ENCODE data around the gene SLC24A1. TPM values are rescaled to one million over a fixed set of nuclear protein-coding genes. Genes with fewer than 3 reads are reported as not detected.

SLC24A1 gene
- total RNA-seq, 4 donors from 2014 or later, result 5.8 to 11.5 (median 7.6) TPM

DNA sequence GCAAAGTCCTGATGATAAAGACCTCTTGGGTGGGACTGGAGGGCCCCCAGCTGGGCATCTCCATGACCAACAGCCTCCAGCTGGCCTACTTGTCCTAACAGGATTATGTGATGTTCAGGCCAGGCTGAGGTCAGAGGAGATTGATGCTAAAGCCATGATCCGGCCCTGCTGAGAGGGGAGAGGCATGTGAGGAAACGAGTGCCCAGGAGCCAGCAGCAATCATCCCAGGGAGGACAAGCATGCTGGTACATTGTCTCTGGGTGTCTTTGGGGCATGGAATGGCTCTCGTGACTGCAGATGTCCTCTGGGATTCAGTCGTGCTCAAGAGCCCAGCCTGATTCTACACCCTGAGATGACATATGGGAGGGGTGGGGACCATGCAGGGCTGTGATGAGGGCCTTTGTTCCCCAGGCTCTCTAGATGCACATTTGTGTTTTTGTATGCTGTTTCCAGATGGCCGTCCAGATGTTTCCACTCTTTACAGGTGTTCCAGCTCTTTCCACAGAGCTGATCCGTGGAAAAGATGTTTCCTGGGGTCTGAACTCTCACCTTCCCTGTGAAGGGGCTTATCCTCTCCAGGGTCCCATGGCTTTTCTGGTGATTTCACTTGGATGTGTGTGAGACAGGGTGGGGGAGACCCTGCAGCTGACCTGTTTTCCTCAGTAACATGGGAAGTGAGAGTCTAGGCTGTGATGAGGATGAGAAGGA, 20.2 kb downstream of the SLC24A1 start:
- no peak for ATAC-seq (ENCODE audit: low FRiP score)
- TF ChIP-seq CTCF (IDR thresholded peaks at IDR 0.05), result no peak
- no peak for DNase-seq (ENCODE audit: low spot score)

DNA sequence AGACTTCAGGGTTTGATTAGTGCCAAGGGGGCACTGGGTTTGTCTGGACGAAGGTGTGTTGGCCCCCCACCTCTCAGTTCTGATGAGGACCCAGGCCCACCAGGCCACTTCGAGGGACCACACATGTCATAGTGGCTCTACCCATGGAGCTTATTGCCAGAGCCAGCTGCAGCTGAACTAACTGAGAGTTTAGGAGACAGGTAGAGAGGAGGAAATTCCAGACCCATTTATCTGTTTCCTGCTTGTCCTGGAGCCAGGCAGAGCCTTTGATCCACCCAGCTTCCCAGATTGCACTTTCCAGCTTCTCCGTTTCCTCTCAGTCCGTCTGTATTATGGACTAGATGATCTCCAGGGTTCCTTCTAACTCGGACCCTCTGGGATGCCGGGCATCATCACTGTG, 20.9 kb downstream of the SLC24A1 start:
- DNase-seq (ENCODE audit: low spot score), result no peak
- no peak for TF ChIP-seq CTCF (IDR thresholded peaks at IDR 0.05)
- no peak for ATAC-seq (ENCODE audit: low FRiP score)

DNA sequence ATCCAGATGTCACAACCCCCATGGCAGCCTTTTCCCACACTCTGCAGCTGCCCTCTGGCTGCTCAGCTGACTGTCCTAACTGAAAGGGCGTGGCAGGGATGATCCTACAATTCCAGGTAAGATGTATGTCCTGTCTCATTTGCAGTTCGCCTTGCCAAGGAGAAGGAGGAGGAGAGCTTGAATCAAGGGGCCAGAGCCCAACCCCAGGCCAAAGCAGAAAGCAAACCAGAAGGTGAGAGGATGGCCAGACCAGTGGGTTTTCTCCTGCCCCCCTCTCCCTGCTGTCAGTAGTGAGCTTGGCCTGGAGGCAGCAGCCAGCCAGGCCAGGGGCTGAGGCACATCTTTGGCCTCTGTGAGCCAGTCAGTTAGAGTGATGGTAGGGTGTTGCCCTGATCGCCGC, 22.5 kb downstream of the SLC24A1 start:
- TF ChIP-seq CTCF (IDR thresholded peaks at IDR 0.05), result no peak

GRCh38 chr15:65645392-65645791, 23.7 kb downstream of the SLC24A1 start:
- DNase-seq (ENCODE audit: low spot score) (no peak), ATAC-seq (ENCODE audit: low FRiP score) (no peak)
- TF ChIP-seq CTCF (IDR thresholded peaks at IDR 0.05), result no peak

More for the DNA sequence above, 22.5 kb downstream of the SLC24A1 start:
- ATAC-seq (ENCODE audit: low FRiP score), result no peak
- DNase-seq (ENCODE audit: low spot score), result no peak

GRCh38 chr15:65646486-65646885, 24.7 kb downstream of the SLC24A1 start:
- DNase-seq (ENCODE audit: low spot score) (no peak), ATAC-seq (ENCODE audit: low FRiP score) (no peak)
- no peak for TF ChIP-seq CTCF (IDR thresholded peaks at IDR 0.05)

DNA sequence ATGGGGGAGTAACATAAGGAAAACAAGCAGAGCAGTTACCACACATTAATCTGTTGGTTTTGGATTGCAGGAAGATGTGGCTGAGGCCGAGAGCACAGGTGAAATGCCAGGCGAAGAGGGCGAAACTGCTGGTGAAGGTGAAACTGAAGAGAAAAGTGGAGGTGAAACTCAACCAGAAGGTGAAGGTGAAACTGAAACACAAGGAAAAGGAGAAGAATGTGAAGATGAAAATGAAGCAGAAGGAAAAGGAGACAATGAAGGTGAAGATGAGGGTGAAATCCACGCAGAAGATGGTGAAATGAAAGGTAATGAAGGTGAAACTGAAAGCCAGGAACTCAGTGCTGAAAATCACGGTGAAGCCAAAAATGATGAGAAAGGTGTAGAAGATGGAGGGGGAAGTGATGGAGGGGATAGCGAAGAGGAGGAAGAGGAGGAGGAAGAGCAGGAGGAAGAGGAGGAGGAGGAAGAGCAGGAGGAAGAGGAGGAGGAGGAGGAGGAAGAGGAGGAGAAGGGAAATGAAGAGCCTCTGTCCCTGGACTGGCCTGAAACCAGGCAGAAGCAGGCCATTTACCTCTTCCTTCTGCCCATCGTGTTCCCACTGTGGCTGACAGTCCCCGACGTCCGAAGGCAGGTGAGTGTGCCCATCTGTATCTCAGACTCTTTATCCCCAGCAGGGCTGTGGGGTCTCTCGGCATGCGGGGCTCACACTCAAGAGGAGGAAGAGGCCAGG, 28.7 kb downstream of the SLC24A1 start:
- TF ChIP-seq CTCF (IDR thresholded peaks at IDR 0.05), result no peak
- DNase-seq (ENCODE audit: low spot score), result no peak
- ATAC-seq (ENCODE audit: low FRiP score), result no peak

DNA sequence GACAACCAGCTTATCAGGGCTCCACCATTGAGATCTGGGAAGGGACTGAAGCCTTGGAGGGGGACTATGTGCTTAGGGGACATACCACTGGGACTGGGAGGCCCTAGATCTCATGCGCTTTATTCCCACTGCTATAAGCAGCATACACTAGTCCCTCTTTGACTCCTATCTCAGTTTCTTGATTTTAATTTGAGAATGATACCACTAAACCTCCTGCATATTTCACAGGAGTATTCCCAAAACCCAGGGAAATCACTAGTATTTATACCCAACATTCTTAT, 29.2 kb downstream of the SLC24A1 start:
- ATAC-seq (ENCODE audit: low FRiP score) (no peak), DNase-seq (ENCODE audit: low spot score) (no peak)
- no peak for TF ChIP-seq CTCF (IDR thresholded peaks at IDR 0.05)

All from omental fat pad (tissue), 4 donors.